G401 (cell line): ENCODE measurements around the gene ANKRD52. TPM values are rescaled to one million over a fixed set of nuclear protein-coding genes. Genes with fewer than 3 reads are reported as not detected.
A peak's percentile ranks its signal among the peaks of the same experiment; 100 is the strongest.
"Not testable (repeated sequence)": the region's sequence is repeated elsewhere in the genome, so short reads cannot be mapped to it uniquely, and the experiment has no call there.

ENCODE experiments used
- DNase-seq: peaks from one replicate; pipeline ENCODE4 v3.0.0-alpha.2; 2015; ENCODE audit warnings: low spot score
- in situ Hi-C: cut with HindIII; loops from 2 replicates; pipeline ENCODE4 v1.10.0; 2016; ENCODE audit warnings: low sequenced_read_pairs, mixed read lengths
- total RNA-seq: library from RNA; depleted of rRNA; stranded (reverse); fragments of >200 nt; shearing (Covaris generic); gene quantifications from 2 replicates; pipeline ENCODE4 v1.2.3, GENCODE V29; 2014; rRNA removed

Gene ANKRD52
- 6.2 and 9.0 TPM in 2 replicates for total RNA-seq

DNA sequence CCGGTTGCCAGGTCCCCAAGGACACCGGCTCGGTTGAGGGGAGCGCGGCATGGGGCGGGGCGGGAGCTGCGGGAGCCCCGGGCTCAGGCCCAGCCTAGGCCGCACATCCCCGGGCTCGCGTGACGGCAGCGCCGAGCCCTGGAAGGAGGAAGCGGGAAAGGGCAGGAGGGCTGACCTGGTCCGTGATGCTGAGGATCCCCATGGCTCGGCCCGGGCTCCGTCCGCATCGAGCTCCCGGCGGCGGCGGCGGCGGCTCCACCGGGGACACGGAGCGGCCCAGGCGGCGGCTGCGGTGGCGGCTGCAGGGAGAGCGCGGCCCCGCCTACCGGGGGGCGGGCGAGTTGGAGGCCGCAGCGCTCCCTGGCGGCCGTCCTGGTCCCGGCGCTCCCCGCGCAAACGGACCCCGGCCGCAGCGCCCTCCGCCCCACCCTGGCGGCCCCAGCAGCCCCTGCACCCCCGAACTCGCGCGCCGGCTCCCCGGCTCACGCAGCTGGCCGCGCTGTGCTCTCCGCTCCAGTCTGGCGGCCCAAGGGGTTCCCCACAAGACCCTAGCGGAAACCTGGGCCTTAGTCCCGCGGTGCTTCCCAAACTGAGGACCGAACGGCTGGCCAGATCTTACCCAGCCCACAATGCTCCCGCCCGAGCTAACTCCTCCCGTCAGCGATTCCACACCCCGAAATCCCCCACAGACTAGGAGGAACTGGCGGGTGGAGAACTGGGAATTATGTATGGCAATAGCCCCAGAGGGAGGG, at the start of gene ANKRD52:
Gene ANKRD52 (minus strand): TSS at position 317 of the 752 bp plus-strand sequence. CDS start 115 bp downstream, at position 202.
- DNase-seq, result peak; percentile 82
- in situ Hi-C loops, result no loop called here

GRCh38 chr12:56307221-56307965, 49.2 kb upstream of the ANKRD52 start:
- in situ Hi-C loops, result no loop called here
- DNase-seq, result no peak

DNA sequence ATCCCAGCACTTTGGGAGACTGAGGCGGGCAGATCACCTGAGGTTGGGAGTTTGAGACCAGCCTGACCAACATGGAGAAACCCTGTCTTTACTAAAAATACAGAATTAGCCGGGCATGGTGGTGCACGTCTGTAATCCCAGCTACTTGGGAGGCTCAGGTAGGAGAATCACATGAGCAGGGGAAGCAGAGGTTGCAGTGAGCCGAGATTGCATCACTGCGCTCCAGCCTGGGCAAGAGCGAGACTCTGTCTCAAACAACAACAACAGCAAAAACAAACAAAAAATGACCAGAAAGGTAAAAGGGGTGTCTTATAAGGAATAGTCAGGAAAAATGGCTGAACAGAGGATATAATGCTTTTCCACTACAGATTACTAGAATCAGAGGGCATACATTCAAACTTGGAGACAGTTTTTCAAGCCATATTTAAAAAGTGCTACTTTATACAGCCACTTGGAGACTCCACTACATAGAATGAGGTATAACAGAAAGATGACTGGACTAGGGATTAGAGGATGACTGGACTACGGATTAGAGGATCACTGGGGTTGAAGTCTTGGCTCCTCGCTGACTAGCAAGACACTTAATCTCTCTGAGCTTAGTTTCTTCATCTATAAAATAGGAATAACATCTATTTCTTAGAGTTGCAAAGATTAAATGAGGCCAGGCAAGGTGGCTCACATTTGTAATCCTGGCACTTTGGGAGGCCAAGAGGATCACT, 46.8 kb upstream of the ANKRD52 start:
- no peak for DNase-seq
- in situ Hi-C loops, result no loop called here

DNA sequence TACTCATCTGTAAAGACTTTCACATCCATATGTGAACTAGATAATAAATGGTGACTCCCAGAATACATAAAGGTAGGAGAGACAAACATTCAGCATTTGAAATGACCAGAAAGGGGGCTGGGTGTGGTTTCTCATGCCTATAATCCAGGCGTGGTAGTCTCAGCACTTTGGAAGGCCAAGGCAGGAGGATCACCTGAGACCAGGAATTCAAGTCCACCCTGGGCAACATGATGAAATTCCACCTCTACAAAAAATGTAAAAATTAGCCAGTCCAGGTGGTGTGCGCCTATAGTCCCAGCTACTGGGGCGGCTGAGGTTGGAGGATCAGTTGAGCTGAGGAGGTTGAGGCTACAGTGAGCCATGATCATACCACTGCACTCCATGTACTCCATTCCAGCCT, 46.1 kb upstream of the ANKRD52 start:
- in situ Hi-C loops, result no loop called here
- no peak for DNase-seq

DNA sequence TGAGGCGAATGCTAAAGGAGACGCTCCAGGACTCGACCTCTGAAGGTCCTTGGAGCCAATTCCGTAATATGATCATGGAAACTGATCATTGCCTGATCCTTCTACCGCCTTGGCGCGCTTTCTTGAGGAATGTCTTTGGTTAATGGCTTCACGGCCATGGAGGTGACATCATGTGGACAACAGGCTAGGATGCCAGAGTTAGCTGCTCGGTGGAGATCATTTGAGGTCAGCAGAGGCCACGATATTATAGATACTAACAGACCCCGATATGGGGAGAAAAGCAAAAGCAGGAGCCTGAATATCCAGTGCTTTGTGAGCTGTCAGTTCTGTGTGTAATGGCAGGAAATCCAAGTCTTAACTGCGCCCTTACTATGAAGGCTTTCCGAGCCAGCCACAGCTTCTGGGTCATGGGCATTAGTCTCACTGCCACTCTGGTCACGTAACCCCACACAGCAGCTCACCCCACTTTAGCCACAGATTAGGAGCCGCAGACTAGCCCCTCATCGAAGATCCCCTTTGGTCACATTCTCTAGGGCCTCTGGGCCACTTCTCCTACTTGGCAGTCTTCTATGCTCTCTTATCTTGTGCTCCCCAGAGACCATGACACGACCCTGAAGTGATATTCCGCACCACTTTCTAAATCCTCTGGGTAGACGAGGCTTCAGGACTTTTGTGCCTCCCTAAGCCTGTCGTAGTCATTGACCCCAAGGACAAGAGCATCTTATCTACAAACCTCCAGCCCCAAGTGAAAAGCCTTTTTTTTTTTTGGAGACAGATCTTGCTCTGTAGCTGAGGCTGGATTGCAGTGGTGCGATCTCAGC, 42.7 kb upstream of the ANKRD52 start:
- in situ Hi-C loops, result no loop called here
- no peak for DNase-seq

GRCh38 chr12:56299853-56300643, 41.9 kb upstream of the ANKRD52 start, which contains the start of gene CS:
CS (minus strand) TSS chr12:56300330; CDS start chr12:56300201, 129 bp downstream.
- in situ Hi-C loops, result loop anchor here (10.0 kb wide), 1 partner anchor 95 kb away; no protein-coding TSS in a partner anchor
- peak; percentile 99 for DNase-seq

- in situ Hi-C loops, result loop anchor here (10.0 kb wide), 1 partner anchor 95 kb away; no protein-coding TSS in a partner anchor
- peak; percentile 35 for DNase-seq
Measured at GRCh38 chr12:56299308-56299852, 41.2 kb upstream of the ANKRD52 start.

- in situ Hi-C loops, result loop anchor here (10.0 kb wide), 1 partner anchor 94 kb away; no protein-coding TSS in a partner anchor
Measured at GRCh38 chr12:56298828-56299227, 40.6 kb upstream of the ANKRD52 start.

GRCh38 chr12:56297400-56297799, 39.2 kb upstream of the ANKRD52 start:
- DNase-seq, result no peak
- in situ Hi-C loops, result loop anchor here (10.0 kb wide), 1 partner anchor 93 kb away; no protein-coding TSS in a partner anchor

More at GRCh38 chr12:56298828-56299227, 40.6 kb upstream of the ANKRD52 start:
- no peak for DNase-seq

DNA sequence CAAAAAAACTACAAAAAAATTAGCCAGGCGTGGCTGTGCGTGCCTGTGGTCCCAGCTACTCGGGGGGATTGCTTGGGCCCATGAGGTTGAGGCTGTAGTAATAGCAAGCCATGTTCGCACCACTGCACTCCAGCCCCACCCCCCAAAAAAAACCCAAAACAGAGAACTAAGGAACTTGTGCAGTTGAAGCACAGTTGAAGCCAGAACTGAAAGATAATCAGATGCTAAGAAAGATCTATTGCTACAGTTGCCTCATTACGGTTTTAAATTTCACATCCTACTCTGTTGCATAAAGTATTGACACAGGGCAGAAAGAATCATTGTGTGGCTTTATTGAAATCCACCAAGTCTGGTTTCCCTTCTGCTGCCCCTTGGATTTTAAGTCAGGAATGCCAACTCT, 38.1 kb upstream of the ANKRD52 start:
- DNase-seq, result no peak
- in situ Hi-C loops, result loop anchor here (10.0 kb wide), 1 partner anchor 91 kb away; no protein-coding TSS in a partner anchor

DNA sequence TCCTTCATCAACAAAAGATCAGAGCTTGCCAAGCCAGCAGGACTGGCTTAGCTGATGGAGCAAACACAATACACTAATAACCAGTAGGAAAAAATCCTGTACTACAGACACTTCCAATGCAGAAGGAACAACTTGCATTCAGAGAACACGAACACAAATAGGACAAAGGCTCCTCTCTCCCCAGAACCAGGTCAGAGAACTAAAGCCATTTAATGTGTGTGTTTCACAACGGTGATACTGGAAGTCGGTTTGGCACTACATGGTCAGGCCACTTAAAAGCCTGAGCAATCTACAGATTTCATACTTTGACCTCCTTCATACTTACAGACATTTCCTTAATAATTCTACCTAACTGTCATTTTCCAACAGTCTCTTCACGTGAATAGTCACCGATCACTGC, 35.6 kb upstream of the ANKRD52 start:
- DNase-seq, result no peak
- in situ Hi-C loops, result loop anchor here (10.0 kb wide), 1 partner anchor 89 kb away; no protein-coding TSS in a partner anchor

GRCh38 chr12:56288705-56289387, 30.7 kb upstream of the ANKRD52 start:
- DNase-seq, result no peak
- in situ Hi-C loops, result no loop called here

- no peak for DNase-seq
- in situ Hi-C loops, result no loop called here
Measured at GRCh38 chr12:56286044-56286830, 28.1 kb upstream of the ANKRD52 start.

- DNase-seq, in situ Hi-C loops: not testable (repeated sequence)
Measured at GRCh38 chr12:56284263-56284662, 26.1 kb upstream of the ANKRD52 start.

GRCh38 chr12:56282579-56282978, 24.4 kb upstream of the ANKRD52 start:
- no peak for DNase-seq
- in situ Hi-C loops, result no loop called here

- in situ Hi-C loops, result no loop called here
- no peak for DNase-seq
Measured at GRCh38 chr12:56282030-56282429, 23.8 kb upstream of the ANKRD52 start.
